SK-N-SH (cell line): ENCODE results near the gene SLC26A2.

Source experiments
- EP300 ChIP-seq, 2 experiments: IDR thresholded peaks; 2 replicates each; pipeline versions ENCODE4 v1.4.0 to v1.6.1; 2012; ENCODE audit warnings: borderline replicate concordance in 1 of 2, low read depth in 1 of 2, low read length in 1 of 2
- FOSL2 ChIP-seq: IDR thresholded peaks from 2 replicates; pipeline ENCODE4 v1.4.0; 2012; ENCODE audit warnings: low read depth, mild to moderate bottlenecking, moderate library complexity, borderline replicate concordance
- MXI1 ChIP-seq: IDR thresholded peaks from 2 replicates; pipeline ENCODE4 v1.6.1; 2012; ENCODE audit warnings: mild to moderate bottlenecking, low read depth, low read length, improper control_type of control experiment
- POLR2AphosphoS5 ChIP-seq: IDR thresholded peaks from 2 replicates; pipeline ENCODE4 v1.6.1; 2012; ENCODE audit warnings: low read depth, low read length
- ZBTB33 ChIP-seq: IDR thresholded peaks from 2 replicates; pipeline ENCODE4 v1.4.0; 2012; ENCODE audit warnings: low read depth, borderline replicate concordance
- TF ChIP-seq, protein P1 (sequence below): fragments of 200-600 bp; sonication (generic); IDR thresholded peaks from 2 replicates; pipeline ENCODE4 v1.6.1; 2017; ENCODE audit warnings: antibody characterized with exemption, mild to moderate bottlenecking, moderate library complexity

DNA sequence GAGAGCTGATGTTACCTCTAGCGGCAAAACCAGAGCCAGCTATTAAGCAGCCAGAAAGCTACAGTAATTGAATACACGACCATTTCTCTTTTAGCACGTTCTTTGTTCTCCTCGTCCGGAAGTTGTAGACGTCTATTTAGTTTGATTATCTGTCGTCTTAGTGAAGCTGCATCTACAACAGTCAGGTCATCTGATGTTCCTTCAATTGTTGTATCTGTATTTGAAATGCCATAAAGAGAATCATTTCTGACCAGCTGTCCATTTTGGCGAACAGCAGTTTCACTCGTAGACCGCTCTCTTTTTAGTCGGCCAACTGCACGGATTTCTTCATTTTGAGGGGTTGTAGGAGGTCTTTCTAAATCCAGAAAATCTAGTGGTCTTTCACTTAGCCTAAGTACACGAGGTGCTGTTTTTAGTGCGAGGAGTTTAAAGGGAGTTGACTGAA lies 28.5 kb upstream of the SLC26A2 start:
- TF ChIP-seq EP300 (IDR thresholded peaks at IDR 0.05; ENCODE audit: borderline replicate concordance in 1 of 2, low read depth in 1 of 2, low read length in 1 of 2) (no peak), MXI1 (no peak; the same call in 1 of the 2 replicates), POLR2AphosphoS5 (no peak), FOSL2 (no peak), ZBTB33 (no peak)
- TF ChIP-seq, protein P1, sequence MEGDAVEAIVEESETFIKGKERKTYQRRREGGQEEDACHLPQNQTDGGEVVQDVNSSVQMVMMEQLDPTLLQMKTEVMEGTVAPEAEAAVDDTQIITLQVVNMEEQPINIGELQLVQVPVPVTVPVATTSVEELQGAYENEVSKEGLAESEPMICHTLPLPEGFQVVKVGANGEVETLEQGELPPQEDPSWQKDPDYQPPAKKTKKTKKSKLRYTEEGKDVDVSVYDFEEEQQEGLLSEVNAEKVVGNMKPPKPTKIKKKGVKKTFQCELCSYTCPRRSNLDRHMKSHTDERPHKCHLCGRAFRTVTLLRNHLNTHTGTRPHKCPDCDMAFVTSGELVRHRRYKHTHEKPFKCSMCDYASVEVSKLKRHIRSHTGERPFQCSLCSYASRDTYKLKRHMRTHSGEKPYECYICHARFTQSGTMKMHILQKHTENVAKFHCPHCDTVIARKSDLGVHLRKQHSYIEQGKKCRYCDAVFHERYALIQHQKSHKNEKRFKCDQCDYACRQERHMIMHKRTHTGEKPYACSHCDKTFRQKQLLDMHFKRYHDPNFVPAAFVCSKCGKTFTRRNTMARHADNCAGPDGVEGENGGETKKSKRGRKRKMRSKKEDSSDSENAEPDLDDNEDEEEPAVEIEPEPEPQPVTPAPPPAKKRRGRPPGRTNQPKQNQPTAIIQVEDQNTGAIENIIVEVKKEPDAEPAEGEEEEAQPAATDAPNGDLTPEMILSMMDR, result no peak
